Raji (cell line): ENCODE results near the gene ALG9.
A peak's percentile ranks its signal among the peaks of the same experiment; 100 is the strongest.

Experiments used
- POLR2A ChIP-seq: IDR thresholded peaks from 2 replicates; pipeline ENCODE4 v1.6.1; 2011; ENCODE audit warnings: low read depth, low read length, control low read depth; ENCODE audit not compliant: insufficient read depth

The ALG9 gene

DNA sequence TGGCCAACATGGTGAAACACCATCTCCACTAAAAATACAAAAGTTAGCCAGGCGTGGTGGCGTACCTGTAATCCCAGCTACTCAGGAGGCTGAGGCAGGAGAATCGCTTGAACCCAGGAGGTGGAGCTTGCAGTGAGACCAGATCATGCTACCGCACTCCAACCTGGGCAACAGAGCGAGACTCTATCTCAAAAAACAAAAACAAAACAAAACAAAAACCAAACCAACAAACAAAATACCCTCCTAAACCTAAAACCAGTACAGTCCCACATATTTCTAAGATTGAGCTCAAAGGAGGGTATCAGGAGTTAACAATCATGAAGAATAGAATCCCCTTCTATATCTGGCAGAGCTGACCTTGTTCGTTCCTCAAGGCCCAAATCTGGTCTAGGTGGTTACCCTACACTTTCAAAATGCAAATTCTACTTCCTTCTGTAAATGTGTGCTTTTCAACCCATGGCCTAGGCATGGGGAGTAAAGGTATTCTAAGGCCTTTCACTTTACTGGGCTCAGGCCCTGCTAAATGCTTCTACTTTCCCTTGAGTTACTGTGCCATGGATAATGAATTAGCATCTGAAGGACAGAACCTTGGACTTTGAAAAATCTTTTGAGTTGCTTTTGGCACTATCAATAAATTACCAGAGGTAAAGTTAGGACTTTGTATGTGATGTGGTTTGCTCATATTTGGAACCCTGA is 94.8 kb downstream of the ALG9 start:
- no peak for TF ChIP-seq POLR2A

DNA sequence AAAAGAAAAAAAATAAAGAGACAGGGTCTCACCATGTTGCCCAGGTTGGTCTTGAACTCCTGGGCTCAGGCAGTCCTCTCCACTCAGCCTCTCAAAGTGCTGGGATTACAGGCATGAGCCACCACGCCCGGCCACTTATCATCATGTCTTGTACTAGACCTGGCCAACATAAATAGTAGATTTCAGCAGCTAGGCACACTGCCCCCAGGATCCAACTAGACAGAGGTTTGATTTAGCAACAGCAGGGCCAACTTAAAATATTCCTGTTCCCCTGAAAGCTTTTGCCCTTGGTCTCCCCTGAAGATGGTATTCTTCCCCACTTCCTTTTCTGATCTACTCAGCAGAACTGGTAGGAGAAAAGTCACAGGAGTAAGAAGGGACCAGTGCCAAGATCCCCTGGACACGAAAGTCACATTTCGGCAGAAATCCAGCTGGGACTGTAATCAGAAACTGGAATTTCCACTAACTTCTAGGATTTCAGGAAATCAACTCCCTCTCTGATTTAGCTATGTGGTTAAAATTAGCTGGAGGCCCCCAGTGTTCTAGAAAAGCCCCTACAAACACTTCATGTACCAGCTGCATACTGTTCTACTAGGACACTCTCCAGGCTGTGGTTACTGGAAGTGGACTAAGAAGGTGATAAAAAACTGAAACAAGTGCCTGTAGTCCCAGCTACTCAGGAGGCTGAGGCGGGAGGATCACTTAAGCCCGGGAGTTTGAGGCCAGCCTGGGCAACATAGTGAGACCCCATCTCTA is 96.2 kb downstream of the ALG9 start:
- TF ChIP-seq POLR2A, result no peak

DNA sequence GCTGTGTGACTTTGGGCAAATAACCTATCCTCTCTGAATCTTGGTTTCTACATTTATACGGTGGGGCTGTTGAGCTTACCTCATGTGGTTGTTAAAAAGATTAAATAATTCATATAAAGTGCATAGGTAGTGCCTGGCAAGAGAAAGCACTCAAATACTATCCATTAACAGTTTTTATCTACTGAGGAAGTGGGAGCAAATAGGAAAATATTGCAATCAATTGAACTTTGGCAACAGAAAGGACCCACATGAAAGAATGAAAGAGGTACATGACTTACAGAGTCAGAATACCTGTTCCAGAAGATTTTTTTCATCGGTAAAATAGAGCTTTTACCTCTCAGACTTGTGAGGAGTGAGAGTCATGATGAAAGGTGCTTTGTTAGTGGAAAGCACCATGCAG is 98.8 kb downstream of the ALG9 start:
- TF ChIP-seq POLR2A, result no peak

DNA sequence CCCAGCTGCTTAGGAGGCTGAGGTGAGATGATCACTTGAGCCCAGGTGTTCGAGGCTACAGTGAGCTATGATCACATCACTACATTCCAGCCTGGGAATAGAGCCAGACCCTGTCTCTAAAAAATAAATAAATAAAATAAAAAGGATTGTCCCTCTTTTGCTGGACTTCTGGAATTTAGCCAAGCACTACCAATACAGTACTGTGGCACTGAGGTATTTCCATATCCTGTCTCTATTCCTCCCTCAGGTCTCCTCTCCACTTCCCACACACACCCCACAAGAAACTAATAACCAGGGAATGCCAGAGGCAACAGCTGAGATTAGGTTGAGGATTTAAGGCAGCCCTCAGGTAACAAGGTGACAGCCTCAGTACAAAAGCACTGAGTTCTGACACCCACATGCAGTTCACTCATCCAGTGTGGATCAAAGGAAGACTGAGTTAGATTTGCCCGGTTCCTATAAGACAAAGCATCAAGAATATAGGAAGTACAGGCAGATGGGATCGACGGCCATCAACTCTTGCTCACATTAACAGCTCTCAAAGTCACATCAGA is 100.7 kb downstream of the ALG9 start:
- TF ChIP-seq POLR2A, result no peak

DNA sequence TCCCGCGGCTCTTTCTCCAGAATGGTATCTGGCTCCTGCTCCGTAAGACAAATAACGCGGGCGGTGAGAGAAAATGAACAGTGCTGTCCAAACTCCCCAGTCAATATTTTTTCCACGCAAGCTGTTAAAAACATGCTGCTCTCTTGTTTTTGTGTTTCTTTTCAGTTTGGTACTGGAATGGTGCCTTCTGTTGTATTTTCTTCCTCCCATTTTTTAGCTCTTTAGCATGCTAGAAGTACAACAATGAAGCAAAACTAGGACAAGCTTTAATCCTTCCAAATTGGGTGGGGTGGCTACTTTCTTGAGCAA is 104.6 kb downstream of the ALG9 start:
- TF ChIP-seq POLR2A, result no peak

DNA sequence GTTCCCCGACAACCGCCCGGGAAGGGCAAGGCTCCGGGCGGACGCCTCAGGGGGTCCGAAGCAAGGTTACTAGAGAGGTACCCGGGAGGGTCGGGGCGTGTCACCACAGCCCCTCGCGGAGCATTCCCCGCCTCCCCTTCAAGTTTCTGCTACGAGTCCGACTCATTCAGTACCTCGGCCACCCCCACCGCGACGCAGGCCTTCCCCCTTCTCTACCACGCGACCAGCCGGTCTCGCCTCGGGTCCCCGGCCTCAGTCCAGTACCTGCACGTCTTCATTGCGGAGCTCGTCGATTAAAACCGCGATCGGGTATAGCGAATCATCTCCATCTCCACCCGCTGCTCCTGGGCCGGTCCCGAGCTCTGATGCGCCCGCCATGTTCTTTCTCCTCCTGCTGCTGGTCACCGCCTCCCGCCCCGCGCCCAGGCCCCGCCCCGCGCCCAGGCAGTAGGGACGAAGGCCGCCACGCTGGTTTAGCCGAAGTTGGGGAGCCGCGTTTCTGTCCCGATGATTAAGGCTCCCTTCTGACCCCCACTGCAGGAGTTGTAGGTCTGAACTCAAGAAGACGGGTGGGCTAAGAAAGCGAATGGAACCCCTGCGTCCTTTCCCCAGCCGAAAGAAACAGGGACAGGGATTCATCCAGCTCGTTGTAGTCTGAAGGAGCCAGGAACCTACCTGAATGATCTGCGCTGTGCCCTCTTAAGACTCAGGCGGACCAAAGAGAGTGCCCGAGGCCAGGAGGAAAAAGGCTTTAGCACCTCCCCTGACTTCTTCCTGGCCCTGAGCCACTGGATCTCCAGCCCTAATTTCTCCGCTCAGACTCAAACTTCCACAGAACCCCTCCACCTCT is 105.2 kb downstream of the ALG9 start, which contains the start of gene PPP2R1B:
TSS of gene PPP2R1B (minus strand) at position 406 of the 850 bp plus-strand sequence. CDS start at position 378, 28 bp downstream.
- peak; percentile 81 for TF ChIP-seq POLR2A

DNA sequence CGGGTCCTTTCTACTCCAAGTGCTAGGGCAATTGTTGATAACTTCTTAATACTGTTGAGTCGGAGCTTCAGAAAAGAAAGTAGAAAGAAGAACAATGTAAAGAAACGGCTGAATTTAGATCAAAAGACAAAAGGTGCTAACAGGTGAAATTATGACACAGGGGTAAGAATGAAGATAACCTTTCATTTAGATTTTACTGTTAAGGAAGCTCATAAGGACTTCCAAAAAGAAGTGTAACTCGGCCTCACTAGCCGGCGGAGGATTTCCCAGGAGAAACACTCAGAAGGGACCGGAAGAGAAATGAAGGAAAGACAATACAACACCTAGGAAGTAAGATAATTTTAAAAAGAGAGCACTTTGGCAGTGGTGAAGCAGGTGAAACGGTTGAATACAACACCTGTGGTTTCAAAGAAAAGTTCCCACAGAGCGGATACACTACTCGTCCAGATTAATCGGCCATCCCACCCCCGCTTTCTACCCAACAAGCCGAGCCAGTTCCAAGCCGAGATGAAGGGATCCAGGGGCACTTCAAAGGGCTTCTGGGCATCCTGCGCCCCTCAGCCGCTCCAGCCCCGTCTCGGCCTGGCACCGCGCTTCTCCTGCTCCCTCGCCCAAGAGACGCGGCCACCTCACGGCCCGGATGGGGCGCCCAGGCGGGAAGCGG is 105.9 kb downstream of the ALG9 start:
- no peak for TF ChIP-seq POLR2A

DNA sequence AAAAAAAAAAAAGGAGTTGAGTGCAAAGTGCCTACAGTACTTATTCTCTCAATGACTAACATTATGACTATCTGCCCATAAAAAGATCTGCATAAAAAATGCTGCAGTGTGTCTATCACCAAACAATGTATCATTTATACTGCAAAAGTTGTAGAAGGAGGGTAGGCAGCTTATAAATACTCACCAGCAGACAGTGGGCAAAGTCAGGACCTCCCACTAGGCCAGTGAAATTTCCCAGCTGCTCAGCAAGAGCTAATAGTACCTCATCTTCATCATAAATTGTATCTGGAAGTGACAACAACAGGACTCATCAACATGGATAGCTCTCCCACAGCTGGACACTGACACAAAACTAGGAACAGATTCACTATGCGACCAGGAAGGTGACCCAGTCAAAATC is 106.8 kb downstream of the ALG9 start:
- no peak for TF ChIP-seq POLR2A

DNA sequence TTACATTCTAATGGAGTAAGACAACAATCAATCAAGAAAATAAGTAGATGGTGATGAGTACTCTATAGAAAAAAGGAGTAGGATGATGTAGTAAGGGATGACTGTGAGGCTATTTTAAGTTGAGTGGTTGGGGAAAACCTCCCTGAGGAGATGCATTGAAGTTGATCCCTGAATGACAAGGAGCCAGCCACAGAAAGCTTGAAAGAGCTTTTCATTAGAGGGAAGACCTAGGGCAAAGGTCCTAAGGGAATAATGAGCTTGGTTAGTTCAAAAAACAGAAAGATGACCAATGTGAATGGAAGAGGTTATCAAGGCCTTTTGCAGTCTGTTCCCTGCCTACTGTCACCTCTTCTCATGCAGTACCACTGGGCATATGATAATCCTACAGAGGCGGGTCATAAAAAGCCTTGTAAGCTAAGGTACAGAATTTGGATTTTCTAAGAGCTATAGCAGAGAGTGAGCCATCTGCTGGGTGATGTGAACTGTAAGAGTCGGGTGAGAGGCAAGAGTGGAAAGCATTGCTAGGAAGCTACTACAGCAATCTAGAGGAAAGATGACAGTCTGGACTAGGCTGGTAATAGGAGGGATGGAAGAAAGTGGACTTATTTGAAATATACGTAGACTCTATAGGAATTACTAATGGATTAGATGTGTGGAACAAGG is 108.3 kb downstream of the ALG9 start:
- TF ChIP-seq POLR2A, result no peak

DNA sequence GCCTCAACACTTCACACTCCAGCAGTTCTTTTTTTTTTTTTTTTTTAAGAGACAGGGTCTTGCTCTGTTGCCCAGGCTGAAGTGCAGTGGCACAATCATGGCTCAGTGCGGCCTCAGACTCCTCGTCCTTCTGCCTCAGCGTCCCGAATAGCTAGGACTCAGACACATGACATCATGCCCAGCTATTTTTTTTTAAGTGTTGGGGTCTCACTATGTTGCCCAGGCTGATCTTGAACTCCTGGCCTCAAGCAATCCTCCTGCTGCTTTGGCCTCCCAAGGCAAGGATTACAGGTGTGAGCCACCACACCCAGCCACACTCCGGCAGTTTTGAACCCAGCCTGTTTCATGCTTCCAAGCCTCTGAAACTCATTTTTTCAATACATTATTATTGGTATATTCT is 108.9 kb downstream of the ALG9 start:
- TF ChIP-seq POLR2A, result no peak

DNA sequence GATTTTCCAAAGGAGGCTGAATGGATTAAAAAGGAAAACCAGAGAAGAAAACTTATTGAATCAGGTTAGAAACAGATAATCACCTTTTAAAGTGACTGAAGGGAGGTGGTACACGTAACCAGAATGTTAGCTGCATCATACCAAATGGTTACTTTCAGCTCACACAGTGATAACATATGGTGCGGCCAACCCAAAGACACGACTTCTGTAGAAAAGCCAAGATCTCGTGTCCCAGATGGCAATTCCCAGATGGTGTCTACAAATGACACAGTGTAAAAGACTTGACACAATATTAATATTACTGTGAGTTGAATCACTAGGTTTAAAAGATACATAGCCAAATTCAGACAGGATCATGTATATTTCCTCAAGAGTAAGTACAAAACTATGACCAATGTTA is 110.3 kb downstream of the ALG9 start:
- TF ChIP-seq POLR2A, result no peak

DNA sequence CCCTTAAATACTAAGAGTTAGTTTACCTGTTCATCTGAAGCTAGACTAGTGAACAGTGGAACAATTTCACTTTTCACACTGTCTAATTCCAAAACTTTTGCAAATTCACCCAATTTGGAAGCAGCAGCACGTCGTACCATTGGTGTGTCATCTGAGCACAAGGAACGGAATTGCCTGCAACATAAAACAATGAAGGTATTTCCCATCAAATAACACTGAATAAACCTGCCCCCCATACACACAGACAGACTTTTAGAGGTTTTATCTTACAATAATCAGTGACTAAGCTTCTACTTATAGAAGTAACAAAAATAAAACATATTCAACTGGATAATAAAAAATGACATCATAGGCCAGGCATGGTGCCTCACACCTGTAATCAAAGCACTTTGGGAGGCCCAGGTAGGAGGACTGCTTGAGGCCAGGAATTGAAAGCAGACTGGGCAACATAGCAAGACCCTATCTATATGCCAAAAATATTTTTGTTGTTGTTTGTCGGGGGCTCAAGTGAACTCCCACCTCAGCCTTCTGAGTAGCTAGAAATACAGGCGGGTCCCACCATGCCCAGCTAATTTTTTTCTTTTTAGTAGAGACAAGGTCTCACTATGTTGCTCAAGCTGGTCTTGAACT is 111.5 kb downstream of the ALG9 start:
- TF ChIP-seq POLR2A, result no peak

DNA sequence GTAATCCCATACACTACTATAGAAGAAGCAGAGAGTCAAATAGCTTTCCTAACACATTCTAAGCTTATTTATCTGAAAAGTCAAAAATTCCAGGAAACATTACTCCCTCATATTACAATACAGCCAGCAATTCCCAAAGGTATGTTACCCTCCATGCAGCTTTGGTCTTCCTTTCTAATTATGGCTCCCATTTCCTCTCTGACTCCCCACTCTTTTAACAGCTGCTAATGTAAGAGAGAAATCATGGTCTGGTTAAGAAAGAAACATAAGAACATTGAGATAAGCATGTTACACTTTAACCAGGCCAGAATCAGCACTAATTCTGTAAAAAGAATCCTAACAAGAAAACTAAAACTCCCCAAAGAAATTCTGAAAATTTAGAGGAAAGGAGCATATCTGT is 112.0 kb downstream of the ALG9 start:
- TF ChIP-seq POLR2A, result no peak

DNA sequence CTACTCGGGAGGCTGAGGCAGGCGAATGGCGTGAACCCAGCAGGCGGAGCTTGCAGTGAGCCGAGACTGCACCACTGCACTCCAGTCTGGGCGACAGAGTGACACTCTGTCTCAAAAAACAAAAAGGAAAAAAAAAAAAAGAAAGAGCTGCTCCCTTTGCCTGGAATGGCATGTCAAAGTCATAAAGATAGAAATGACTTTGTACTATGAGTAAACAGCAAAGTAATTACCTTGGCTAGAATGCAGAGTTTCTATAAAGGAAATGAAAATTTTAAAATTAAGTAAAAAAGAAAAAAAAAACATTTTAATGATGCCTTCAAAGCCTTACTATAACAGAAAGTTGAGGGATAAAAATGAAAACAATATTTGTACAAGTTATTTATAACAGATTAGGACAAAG is 115.3 kb downstream of the ALG9 start:
- no peak for TF ChIP-seq POLR2A
